ENCODE results near the gene LMNA. TPM values are rescaled to one million over a fixed set of nuclear protein-coding genes. Genes with fewer than 3 reads are reported as not detected.
A peak's percentile ranks its signal among the peaks of the same experiment; 100 is the strongest.

LMNA gene
- total RNA-seq, 1 experiment from 2014 or later: 112 TPM

DNA sequence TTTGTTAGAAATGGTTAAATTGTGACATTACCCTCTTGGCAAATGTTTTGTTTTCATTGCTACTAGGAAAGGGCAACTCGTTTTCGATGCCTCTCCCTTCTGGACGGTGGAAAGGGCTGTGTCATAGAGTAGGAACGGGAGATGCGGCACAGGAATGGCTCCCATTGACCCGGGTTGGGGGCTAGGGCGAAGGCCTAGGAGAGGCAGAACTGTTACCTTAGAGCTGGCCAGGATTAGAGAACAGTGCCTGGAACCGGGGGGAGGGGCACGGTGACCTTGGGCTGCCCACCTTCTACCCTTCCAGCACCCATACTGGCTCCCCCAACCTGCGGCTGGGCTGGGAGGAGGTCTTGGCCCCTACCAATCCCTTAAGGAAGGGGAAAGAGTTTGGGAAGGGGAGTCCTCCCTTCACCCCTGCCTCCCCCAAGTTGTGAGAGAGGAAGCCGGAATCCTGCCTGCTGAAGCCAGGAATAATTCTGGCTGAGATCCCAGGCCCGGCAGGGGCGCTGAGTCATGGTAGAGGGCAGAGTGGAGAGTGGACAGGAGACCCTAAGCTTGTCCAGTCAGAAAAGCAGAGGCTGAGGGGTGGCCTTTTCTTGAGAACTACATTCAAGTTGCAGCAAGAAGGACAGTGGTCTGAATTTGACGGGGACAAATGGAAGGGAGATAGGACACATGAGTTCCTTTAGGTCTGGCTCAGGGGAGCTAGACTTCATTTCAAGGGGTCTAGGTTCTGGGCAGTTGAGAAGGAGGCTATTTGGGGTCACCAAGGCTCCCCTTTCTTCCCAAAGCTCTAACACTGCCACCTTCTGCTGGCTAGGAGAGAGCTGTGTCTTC lies 8.2 kb downstream of the LMNA start:
- BruUV-seq (replicated peaks): no TSS peak
- intact Hi-C loops (cut with micrococcal nuclease; ENCODE audit: unreplicated experiment): loop anchor here (1.0 kb wide), 1 partner anchor 8 kb away; the partner anchor contains the start of gene LMNA
- H3K4me1 ChIP-seq: peaks cover 82% of the 10 kb centered on the region
- Mint-ChIP-seq H3K4me3 (ENCODE audit: unreplicated experiment) (peak overlapping the region; percentile 31), H3K27me3 (ENCODE audit: insufficient read depth, unreplicated experiment) (no peaks in the 10 kb centered on the region), H3K36me3 (ENCODE audit: insufficient read depth, unreplicated experiment) (peaks cover 39% of the 10 kb centered on the region), H3K4me1 (ENCODE audit: low read depth, unreplicated experiment) (peaks cover 51% of the 10 kb centered on the region), H3K27ac (ENCODE audit: unreplicated experiment) (peak overlapping the region; percentile 92), H3K9me3 (ENCODE audit: unreplicated experiment) (no peaks in the 10 kb centered on the region)
- TF ChIP-seq, protein P1, sequence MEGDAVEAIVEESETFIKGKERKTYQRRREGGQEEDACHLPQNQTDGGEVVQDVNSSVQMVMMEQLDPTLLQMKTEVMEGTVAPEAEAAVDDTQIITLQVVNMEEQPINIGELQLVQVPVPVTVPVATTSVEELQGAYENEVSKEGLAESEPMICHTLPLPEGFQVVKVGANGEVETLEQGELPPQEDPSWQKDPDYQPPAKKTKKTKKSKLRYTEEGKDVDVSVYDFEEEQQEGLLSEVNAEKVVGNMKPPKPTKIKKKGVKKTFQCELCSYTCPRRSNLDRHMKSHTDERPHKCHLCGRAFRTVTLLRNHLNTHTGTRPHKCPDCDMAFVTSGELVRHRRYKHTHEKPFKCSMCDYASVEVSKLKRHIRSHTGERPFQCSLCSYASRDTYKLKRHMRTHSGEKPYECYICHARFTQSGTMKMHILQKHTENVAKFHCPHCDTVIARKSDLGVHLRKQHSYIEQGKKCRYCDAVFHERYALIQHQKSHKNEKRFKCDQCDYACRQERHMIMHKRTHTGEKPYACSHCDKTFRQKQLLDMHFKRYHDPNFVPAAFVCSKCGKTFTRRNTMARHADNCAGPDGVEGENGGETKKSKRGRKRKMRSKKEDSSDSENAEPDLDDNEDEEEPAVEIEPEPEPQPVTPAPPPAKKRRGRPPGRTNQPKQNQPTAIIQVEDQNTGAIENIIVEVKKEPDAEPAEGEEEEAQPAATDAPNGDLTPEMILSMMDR (IDR thresholded peaks at IDR 0.05; ENCODE audit: insufficient read depth in 1 of 2, low read depth in 1 of 2, low read length in 1 of 2, severe bottlenecking in 1 of 2, unreplicated experiment in 1 of 2): peak in 1 of 2 experiments; percentile 20
- no peaks in the 10 kb centered on the region for H3K9me3 ChIP-seq
- no peaks in the 10 kb centered on the region for H3K27me3 ChIP-seq (replicated peaks; ENCODE audit: control insufficient read depth, insufficient read depth, low read length)
- POLR2A ChIA-PET: no interaction called here
- no peak overlapping the region for H3K4me3 ChIP-seq (ENCODE audit: low read depth, low read length)
- H3K36me3 ChIP-seq (ENCODE audit: control insufficient read depth, insufficient read depth, low read length): peaks cover 4% of the 10 kb centered on the region
- CTCF ChIA-PET: interaction anchor here (0.6 to 1.9 kb wide), 5 partner anchors 8 to 185 kb away, joined by 3 to 31 read pairs (median 4); partner anchors contain the start of genes LMNA and PMF1
- peak in 1 of 2 experiments; percentile 46 for DNase-seq

DNA sequence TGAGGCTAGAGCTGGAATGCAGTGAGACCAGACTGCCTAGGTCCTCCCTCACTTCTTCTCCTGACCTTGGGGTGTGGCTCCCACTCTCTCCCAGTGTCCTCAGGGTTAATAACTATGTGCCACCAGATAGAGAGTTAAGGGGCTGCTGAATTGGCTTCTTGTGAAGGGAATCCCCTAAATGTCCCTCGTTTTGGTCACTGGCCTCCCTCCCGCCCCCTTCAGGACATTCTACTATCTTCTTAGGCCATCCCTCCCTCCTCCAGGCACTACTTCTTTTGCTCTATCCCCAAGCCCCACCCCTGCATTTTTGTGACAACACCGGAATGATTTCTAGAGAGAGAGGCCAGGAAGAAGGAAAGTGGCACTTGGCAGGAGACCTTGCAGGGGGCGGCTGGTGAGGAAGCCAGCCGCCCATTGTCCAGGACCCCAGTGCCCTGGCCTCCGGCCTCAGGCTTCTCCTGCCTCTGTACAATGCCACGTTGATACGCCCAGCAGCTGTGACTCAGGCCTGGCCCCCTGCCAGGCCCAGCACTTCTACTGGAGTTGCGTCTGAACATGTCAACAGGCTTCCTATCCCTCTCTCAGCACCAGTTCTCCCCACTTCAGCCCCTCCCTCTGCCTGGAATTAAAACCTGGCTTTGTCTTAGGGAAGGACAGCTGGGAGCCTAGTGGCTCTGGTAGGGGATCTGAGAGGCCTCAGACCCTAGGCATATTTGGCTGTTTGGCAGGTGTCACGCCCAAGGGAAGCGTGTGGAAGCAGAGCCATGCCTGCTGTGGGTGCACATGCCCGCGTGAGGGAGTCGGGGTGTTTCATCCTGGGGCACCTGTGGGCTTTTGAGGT lies 9.1 kb downstream of the LMNA start:
- POLR2A ChIA-PET: interaction anchor here (0.5 kb wide), 1 partner anchor 110 kb away, joined by 4 read pairs; no protein-coding TSS in a partner anchor
- peaks cover 47% of the 10 kb centered on the region for H3K4me1 Mint-ChIP-seq (ENCODE audit: low read depth, unreplicated experiment)
- peak overlapping the region; percentile 31 for H3K4me3 Mint-ChIP-seq (ENCODE audit: unreplicated experiment)

More for the DNA sequence above, 9.1 kb downstream of the LMNA start:
- H3K4me1 ChIP-seq: peaks cover 82% of the 10 kb centered on the region
- H3K4me3 ChIP-seq (ENCODE audit: low read depth, low read length): no peak overlapping the region
- peak; percentile 73 to 75 for DNase-seq
- CTCF ChIA-PET: interaction anchor here (0.6 to 1.9 kb wide), 5 partner anchors 9 to 186 kb away, joined by 3 to 31 read pairs (median 4); partner anchors contain the start of genes LMNA and PMF1
- no TSS peak for BruUV-seq (replicated peaks)
- Mint-ChIP-seq H3K36me3 (ENCODE audit: insufficient read depth, unreplicated experiment) (peaks cover 47% of the 10 kb centered on the region), H3K27me3 (ENCODE audit: insufficient read depth, unreplicated experiment) (no peaks in the 10 kb centered on the region), H3K27ac (ENCODE audit: unreplicated experiment) (peak overlapping the region; percentile 92), H3K9me3 (ENCODE audit: unreplicated experiment) (no peaks in the 10 kb centered on the region)
- no peaks in the 10 kb centered on the region for H3K9me3 ChIP-seq
- TF ChIP-seq, protein P1 (IDR thresholded peaks at IDR 0.05; ENCODE audit: insufficient read depth in 1 of 2, low read depth in 1 of 2, low read length in 1 of 2, severe bottlenecking in 1 of 2, unreplicated experiment in 1 of 2): peak in 1 of 2 experiments; percentile 17
- H3K27me3 ChIP-seq (replicated peaks; ENCODE audit: control insufficient read depth, insufficient read depth, low read length): no peaks in the 10 kb centered on the region
- intact Hi-C loops (cut with micrococcal nuclease; ENCODE audit: unreplicated experiment): loop anchor here (1.0 kb wide), 1 partner anchor 9 kb away; the partner anchor contains the start of gene LMNA
- peaks cover 4% of the 10 kb centered on the region for H3K36me3 ChIP-seq (ENCODE audit: control insufficient read depth, insufficient read depth, low read length)
